Activated T-helper 1 cell treated with anti-CD3 and anti-CD28 coated beads, Interleukin-12 subunit alpha, Interleukin-12 subunit beta, Interleukin-2, Interleukin-4 antibody, amounts not matched to agents 30 ng/mL and 10 ng/mL and 1 ng/mL, durations not matched to agents 14 hours and 24 hours and 36 hours (primary cell): Measurements from ENCODE around the gene ROPN1B. TPM values are rescaled to one million over a fixed set of nuclear protein-coding genes. Genes with fewer than 3 reads are reported as not detected.
"Not testable (repeated sequence)": the region's sequence is repeated elsewhere in the genome, so short reads cannot be mapped to it uniquely, and the experiment has no call there.

Experiments
- DNase-seq: peaks from one replicate; pipeline ENCODE4 v3.0.0; 2021; ENCODE audit warnings: low spot score
- H3K27ac Mint-ChIP-seq: one replicate; pipeline ENCODE4 v1.8.0; 2021; ENCODE audit warnings: mild to moderate bottlenecking, mixed read lengths
- H3K27me3 Mint-ChIP-seq: one replicate; pipeline ENCODE4 v1.8.0; 2022; ENCODE audit warnings: mild to moderate bottlenecking, moderate library complexity, mixed read lengths; ENCODE audit not compliant: insufficient read depth
- H3K36me3 Mint-ChIP-seq: one replicate; pipeline ENCODE4 v1.8.0; 2021; ENCODE audit warnings: low read depth, mixed read lengths
- H3K4me1 Mint-ChIP-seq: one replicate; pipeline ENCODE4 v1.8.0; 2021; ENCODE audit warnings: low read depth, mixed read lengths
- H3K4me3 Mint-ChIP-seq: one replicate; pipeline ENCODE4 v1.8.0; 2021; ENCODE audit warnings: mild to moderate bottlenecking, moderate library complexity, mixed read lengths
- H3K9me3 Mint-ChIP-seq: one replicate; pipeline ENCODE4 v1.8.0; 2021; ENCODE audit warnings: mixed read lengths
- intact Hi-C: fragments of 100-400 bp; cut with micrococcal nuclease; formaldehyde crosslinking; loops from one replicate; pipeline ENCODE4 v1.15.1; 2024
- total RNA-seq: library from RNA; stranded (reverse); gene quantifications from 2 replicates; pipeline ENCODE4 v1.2.3, GENCODE V29; 2022

Gene ROPN1B
- total RNA-seq, 1 donor from 2014 or later: not detected

- H3K27me3 Mint-ChIP-seq, H3K4me3 Mint-ChIP-seq, DNase-seq, H3K36me3 Mint-ChIP-seq, H3K4me1 Mint-ChIP-seq, H3K9me3 Mint-ChIP-seq, H3K27ac Mint-ChIP-seq, intact Hi-C loops: not testable (repeated sequence)
Observed at GRCh38 chr3:125936210-125936815, 32.7 kb upstream of the ROPN1B start.

- H3K4me1 Mint-ChIP-seq, H3K36me3 Mint-ChIP-seq, H3K4me3 Mint-ChIP-seq, H3K9me3 Mint-ChIP-seq, DNase-seq, intact Hi-C loops, H3K27ac Mint-ChIP-seq, H3K27me3 Mint-ChIP-seq: not testable (repeated sequence)
Observed at GRCh38 chr3:125936891-125937290, 32.1 kb upstream of the ROPN1B start.

GRCh38 chr3:125947806-125948205 lies 21.2 kb upstream of the ROPN1B start:
- H3K4me1 Mint-ChIP-seq, intact Hi-C loops, H3K4me3 Mint-ChIP-seq, DNase-seq, H3K36me3 Mint-ChIP-seq, H3K9me3 Mint-ChIP-seq, H3K27ac Mint-ChIP-seq: not testable (repeated sequence)
- peaks cover 21% of the 10 kb centered on the region for H3K27me3 Mint-ChIP-seq

- H3K4me1 Mint-ChIP-seq, intact Hi-C loops, H3K4me3 Mint-ChIP-seq, H3K27ac Mint-ChIP-seq, H3K36me3 Mint-ChIP-seq, H3K9me3 Mint-ChIP-seq, DNase-seq: not testable (repeated sequence)
- peaks cover 21% of the 10 kb centered on the region for H3K27me3 Mint-ChIP-seq
Observed at GRCh38 chr3:125948901-125949300, 20.1 kb upstream of the ROPN1B start.

DNA sequence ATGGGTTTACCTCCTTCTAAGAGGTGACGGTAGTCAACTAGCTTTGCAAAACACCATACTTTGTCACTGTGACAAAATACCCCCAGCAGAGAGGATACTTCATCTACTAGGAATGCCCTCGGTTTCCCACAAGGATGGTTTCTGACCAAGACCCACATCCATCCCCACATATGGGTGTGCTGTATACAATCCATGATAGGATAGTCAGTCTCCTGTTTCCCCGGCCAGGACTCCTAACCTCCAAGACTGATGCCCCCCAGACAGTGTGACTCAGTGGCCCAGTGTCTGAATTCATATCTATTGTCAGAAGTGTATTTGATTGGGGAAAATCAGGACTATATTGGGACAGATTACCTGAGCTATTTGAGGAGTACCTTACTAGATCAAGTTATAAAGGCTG lies 17.8 kb upstream of the ROPN1B start:
- H3K36me3 Mint-ChIP-seq, intact Hi-C loops, DNase-seq, H3K9me3 Mint-ChIP-seq, H3K27ac Mint-ChIP-seq, H3K4me1 Mint-ChIP-seq, H3K4me3 Mint-ChIP-seq: not testable (repeated sequence)
- peaks cover 16% of the 10 kb centered on the region for H3K27me3 Mint-ChIP-seq

- H3K4me3 Mint-ChIP-seq, H3K27me3 Mint-ChIP-seq, DNase-seq, H3K4me1 Mint-ChIP-seq, H3K27ac Mint-ChIP-seq, H3K9me3 Mint-ChIP-seq, intact Hi-C loops, H3K36me3 Mint-ChIP-seq: not testable (repeated sequence)
Observed at GRCh38 chr3:125957020-125957419, 12.0 kb upstream of the ROPN1B start.

- no peak for DNase-seq
- intact Hi-C loops: no loop called here
- H3K27me3 Mint-ChIP-seq: peaks cover 8% of the 10 kb centered on the region
- no peak overlapping the region for H3K4me3 Mint-ChIP-seq
- no peaks in the 10 kb centered on the region for H3K4me1 Mint-ChIP-seq
- no peaks in the 10 kb centered on the region for H3K9me3 Mint-ChIP-seq
- H3K27ac Mint-ChIP-seq: no peak overlapping the region
- no peaks in the 10 kb centered on the region for H3K36me3 Mint-ChIP-seq
Observed at GRCh38 chr3:125957674-125958510, 11.1 kb upstream of the ROPN1B start.

DNA sequence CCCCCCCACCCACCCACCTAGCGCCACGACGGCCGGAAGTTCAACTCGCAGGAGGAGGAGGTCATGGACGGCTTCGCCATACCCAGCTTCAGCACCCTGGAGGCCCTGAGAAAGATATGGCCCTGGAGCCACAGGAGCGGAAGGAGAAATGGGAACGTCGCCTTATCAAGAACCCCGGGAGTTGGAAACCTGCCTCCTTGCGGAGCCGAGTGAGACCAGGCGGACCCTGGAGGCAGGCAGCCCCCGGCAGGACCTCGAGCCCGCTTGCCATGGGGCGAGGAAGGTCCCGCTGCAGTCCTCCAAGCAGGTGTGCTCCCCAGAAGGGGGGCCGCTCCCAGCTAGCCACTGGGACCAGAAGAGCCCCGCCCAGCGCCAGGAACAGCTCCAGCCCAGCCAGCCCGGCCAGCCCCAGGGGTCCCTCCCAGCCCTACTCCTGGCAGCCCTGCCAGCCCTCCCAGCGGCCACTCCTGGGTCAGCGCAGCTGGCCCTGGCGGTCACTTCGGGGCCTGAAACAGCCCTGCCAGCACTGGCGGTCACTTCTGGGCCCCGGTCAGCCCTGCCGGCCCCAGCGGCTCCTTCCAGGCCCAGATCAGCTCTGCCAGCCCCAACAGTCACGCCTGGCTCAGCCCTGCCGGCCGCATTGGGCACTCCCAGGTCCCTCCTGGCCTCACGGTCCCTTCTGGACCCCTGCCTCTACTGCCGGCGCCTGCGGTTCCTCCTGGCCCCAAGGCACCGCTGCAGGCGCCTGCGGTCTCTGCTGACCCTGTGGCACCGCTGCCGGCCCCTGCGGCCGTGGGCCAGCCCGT lies 10.3 kb upstream of the ROPN1B start:
- intact Hi-C loops: no loop called here
- DNase-seq: no peak
- Mint-ChIP-seq H3K9me3 (no peaks in the 10 kb centered on the region), H3K4me3 (no peak overlapping the region), H3K27ac (no peak overlapping the region), H3K27me3 (peaks cover 8% of the 10 kb centered on the region), H3K4me1 (no peaks in the 10 kb centered on the region), H3K36me3 (no peaks in the 10 kb centered on the region)

GRCh38 chr3:125959317-125960065 lies 9.5 kb upstream of the ROPN1B start:
- H3K27me3 Mint-ChIP-seq: peaks cover 8% of the 10 kb centered on the region
- H3K36me3 Mint-ChIP-seq: no peaks in the 10 kb centered on the region
- no peak overlapping the region for H3K27ac Mint-ChIP-seq
- intact Hi-C loops: no loop called here
- H3K4me3 Mint-ChIP-seq: no peak overlapping the region
- no peak for DNase-seq
- no peaks in the 10 kb centered on the region for H3K4me1 Mint-ChIP-seq
- H3K9me3 Mint-ChIP-seq: no peaks in the 10 kb centered on the region

GRCh38 chr3:125960066-125960424 lies 8.9 kb upstream of the ROPN1B start:
- Mint-ChIP-seq H3K4me3 (no peak overlapping the region), H3K36me3 (no peaks in the 10 kb centered on the region), H3K27me3 (peaks cover 8% of the 10 kb centered on the region), H3K9me3 (no peaks in the 10 kb centered on the region), H3K4me1 (no peaks in the 10 kb centered on the region), H3K27ac (no peak overlapping the region)
- intact Hi-C loops: no loop called here
- no peak for DNase-seq

- H3K9me3 Mint-ChIP-seq: no peaks in the 10 kb centered on the region
- no peak overlapping the region for H3K27ac Mint-ChIP-seq
- H3K27me3 Mint-ChIP-seq: peaks cover 8% of the 10 kb centered on the region
- intact Hi-C loops: no loop called here
- no peaks in the 10 kb centered on the region for H3K36me3 Mint-ChIP-seq
- no peak for DNase-seq
- H3K4me3 Mint-ChIP-seq: no peak overlapping the region
- no peaks in the 10 kb centered on the region for H3K4me1 Mint-ChIP-seq
Observed at GRCh38 chr3:125960456-125961288, 8.3 kb upstream of the ROPN1B start.

DNA sequence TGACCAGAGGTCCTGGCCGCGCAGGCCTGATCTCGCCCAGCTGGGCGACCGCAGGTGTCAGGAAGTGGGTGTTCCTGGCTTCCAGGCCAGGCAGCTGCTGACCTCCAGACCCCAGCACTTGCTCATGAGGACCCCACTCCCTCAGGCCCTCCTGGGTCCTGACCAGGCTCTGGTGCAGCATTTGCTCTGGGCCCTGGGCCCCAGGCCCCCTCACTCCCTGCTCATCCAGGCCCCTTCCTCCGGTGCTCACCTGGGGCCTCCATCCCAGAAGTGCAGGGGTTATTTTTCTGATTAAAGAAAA lies 7.7 kb upstream of the ROPN1B start:
- intact Hi-C loops: no loop called here
- Mint-ChIP-seq H3K9me3 (no peaks in the 10 kb centered on the region), H3K27me3 (peaks cover 8% of the 10 kb centered on the region), H3K36me3 (no peaks in the 10 kb centered on the region), H3K4me1 (no peaks in the 10 kb centered on the region), H3K27ac (no peak overlapping the region), H3K4me3 (no peak overlapping the region)
- DNase-seq: no peak
